ENCODE measurements around the gene ARSH.

DNA sequence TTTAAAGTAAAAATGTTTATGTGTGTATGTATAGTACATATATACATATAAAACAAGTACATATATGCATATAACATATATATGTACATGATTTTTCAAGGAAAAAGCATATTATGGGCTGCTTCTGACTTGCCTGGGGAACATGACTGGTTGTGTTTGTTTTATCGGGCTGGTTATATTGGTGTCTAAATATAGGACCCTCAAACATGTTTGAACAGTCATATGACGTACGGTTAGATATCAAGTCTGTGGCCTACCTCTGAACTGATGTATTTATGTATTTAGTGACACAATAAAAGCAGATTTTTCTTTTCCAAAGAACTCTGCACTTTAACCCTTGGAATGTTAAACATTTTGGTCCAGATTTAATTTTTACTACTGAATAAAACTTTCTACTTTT is 39.3 kb upstream of the ARSH start:
- TF ChIP-seq, protein P1, sequence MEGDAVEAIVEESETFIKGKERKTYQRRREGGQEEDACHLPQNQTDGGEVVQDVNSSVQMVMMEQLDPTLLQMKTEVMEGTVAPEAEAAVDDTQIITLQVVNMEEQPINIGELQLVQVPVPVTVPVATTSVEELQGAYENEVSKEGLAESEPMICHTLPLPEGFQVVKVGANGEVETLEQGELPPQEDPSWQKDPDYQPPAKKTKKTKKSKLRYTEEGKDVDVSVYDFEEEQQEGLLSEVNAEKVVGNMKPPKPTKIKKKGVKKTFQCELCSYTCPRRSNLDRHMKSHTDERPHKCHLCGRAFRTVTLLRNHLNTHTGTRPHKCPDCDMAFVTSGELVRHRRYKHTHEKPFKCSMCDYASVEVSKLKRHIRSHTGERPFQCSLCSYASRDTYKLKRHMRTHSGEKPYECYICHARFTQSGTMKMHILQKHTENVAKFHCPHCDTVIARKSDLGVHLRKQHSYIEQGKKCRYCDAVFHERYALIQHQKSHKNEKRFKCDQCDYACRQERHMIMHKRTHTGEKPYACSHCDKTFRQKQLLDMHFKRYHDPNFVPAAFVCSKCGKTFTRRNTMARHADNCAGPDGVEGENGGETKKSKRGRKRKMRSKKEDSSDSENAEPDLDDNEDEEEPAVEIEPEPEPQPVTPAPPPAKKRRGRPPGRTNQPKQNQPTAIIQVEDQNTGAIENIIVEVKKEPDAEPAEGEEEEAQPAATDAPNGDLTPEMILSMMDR (IDR thresholded peaks at IDR 0.05), result no peak
- TF ChIP-seq EP300 (IDR thresholded peaks at IDR 0.05; ENCODE audit: low read depth), result no peak
- no peak for TF ChIP-seq POLR2A (IDR thresholded peaks at IDR 0.05)
- TF ChIP-seq POLR2AphosphoS5 (IDR thresholded peaks at IDR 0.05), result no peak
